GM19372 (cell line): ENCODE measurements around the gene ABTB1.
"Not testable (repeated sequence)": the region's sequence is repeated elsewhere in the genome, so short reads cannot be mapped to it uniquely, and the experiment has no call there.

ENCODE experiments used
- ATAC-seq: cut with Tn5 transposase; IDR thresholded peaks from one replicate; pipeline ENCODE4 v1.9.1; 2021; ENCODE audit warnings: mild to moderate bottlenecking, low read depth, moderate library complexity; ENCODE audit not compliant: unreplicated experiment

Gene ABTB1

DNA sequence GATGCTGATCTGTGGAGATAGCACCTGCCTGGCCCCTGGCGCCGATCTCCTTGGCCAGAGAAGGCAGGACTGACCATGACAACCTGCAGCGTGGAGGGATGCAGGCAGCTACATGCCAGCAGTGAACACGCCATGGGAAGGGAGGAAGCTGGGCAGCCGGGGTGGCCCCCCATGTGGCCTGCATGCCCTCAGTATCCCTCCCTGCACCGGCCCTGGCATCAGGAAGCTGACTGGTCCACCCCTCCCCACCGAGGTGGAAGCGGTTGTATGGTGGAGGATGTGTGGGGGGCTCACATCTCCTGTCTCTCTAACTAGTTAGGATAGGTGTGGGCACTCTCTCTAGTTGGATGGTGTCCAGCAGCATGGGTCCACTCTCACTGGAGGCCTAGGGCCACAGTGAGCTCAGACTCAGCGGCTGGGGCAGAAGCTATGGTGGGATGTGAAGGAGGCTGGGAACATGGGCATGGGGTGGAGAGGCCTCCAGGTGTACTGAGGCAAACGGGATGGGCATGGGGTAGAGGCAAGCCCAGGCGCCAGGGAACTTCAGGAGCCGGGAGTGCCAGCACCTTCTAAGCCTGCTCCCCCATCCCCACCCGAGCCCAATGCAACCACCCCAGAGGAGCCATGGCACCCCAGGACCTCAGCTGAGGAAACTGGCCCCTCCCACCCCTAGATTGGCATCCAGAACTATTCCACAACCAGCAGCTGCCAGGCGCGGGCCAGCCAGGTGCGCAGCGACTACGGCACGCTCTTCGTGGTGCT is 1.8 kb upstream of the ABTB1 start:
- ATAC-seq: no peak

DNA sequence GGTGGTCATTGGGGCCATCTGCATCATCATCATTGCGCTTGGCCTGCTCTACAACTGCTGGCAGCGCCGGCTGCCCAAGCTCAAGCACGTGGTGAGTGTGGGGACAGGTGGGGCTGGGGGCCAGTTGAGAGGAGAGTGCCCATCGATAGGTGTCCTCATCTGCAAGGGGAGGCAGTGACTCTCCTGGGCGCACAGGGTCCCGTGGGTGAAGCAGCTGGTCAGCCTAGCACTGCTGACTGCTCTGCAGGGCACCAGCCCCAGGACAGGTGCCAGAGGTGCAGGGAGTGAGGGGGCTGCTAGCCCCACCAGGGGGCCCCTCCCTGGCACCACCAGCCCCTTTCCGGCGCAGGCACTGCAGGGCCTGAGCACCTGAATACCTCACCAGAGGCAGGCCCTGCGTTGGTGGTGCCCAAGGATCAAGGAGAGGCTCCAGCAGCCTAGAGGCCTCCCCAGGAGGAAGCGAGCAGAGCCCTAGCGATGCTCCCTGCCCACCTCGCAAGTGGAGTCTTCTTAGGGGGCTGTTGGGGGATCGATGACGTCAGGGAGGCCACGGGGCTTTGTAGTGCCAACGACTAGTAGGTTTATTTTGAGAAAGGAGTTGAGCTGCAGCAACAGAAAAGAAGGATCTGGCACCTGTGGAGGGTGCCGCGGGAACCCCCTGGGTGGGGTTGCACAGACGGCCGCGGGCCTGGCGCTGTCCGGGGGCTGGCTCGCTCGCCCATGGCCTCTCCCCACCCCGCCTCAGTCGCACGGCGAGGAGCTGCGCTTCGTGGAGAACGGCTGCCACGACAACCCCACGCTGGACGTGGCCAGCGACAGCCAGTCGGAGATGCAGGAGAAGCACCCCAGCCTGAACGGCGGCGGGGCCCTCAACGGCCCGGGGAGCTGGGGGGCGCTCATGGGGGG is 976 bp upstream of the ABTB1 start:
- ATAC-seq: peak; percentile 16

DNA sequence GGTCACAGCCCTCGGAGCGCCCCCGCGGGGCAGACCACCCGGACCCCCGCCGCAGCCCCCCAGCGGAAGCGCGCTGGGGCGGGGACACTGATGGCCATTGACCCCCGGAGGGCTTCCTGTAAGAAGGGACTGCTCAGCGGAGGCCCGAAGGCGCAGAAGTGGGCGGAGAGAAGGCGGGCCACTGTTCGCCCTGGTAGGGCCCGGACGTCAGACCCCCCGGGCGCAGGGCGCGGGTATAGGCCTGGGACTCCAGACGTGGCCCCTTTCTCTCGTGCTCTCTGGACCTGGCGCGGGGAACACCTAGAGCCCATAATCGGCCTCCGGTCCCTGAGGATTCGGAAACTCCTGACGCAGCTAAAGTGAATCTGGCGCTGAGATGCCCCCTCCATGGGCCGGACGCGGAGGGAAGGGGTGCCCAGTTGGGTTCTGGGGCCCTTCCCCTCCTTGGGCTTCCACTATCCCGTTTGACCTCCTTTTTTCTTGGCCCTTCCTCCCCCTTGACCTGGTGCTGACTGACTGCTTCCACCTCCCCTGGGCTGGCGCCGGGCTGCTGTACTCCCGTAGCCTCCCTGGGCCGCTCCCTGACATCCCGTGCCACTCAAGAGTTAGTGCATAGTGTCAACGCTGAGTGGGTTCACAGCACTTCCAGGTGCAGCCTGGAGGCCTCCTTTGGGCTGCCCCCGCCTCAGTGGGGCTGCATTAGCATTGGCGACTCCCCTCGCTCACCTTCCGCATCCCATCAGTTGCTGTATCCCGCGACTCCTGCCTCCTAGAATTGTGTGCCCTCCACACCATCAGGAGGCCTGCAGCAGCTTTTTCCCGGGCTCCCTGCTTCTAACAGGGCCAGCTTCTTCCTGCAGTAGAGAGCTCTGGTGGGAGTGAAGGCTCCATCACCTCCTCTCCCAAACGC is 694 bp downstream of the ABTB1 start:
- ATAC-seq: peak; percentile 30

DNA sequence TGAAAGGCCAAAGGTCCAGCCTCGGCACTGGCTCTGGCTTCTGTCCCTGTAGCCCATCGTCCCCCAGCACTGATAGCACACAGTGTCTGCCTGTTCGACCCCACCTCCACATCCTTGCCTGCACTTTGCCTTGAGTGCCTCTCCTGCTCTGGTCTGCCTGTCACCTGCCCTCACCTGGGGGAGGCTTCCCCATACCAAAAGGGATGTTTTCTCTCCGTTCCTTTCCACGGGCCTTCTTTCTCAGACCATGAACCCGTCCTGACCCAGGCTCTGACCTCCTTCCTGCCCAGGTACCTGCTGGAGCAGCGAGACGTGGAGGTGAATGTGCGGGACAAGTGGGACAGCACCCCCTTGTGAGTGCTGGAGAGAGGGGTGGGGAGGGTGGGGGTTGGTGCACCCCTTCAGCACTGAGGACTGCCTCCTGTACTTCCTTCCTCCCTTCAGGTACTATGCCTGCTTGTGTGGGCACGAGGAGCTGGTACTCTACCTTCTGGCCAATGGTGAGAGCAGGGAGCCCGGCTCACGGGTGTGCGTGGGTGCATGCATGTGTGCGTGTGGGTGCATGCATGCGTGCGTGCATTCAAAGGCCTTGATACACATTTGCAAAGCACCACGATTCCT is 1.5 kb downstream of the ABTB1 start:
- no peak for ATAC-seq

DNA sequence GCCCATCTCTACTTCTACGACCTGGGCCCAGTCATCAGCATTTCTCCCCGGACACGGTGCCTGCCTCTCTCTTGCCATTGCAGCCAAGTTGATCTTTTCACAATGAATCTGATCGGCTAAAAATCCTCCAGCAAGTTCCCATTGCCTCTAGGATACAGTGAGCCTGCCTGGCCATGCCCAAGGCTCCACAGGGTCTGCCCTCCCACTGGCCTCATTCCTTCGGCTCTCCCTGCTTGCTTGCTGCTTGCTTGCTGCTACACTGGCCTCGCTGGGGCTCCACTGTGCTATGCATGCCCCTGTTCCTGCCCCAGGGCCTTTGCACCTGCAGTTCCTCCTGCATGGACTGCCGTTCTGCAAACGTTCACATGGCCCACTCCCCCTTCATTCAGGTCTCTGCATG is 2.0 kb downstream of the ABTB1 start:
- ATAC-seq: no peak

DNA sequence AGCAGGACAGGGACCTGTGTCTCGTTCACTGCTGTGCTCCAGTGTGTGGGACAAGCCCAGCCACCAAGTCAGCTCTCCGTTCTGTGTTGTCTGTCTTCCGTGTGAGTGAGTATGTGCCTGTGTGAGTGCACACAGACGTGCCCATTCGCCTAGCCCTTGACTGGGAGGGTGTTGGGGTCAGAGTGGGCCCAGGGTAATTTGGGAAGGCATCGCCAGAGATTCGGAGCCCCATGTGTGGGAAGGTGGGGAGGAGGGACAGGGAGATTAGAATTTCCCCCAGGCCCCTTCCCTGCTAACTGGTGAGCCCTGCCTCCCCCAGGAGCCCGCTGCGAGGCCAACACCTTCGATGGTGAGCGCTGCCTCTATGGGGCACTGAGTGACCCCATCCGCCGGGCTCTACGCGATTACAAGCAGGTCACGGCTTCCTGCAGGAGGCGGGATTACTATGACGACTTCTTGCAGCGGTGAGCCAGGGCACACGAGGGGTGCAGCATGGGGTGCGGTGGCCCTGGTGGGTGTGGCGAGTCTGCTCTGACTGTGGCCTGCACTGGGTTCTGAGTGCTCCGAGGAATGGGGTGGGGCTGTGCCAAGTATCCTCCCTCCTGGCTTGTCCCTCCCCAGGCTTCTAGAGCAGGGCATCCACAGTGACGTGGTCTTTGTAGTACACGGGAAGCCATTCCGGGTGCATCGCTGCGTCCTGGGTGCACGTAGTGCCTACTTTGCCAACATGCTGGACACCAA is 3.1 kb downstream of the ABTB1 start:
- no peak for ATAC-seq

DNA sequence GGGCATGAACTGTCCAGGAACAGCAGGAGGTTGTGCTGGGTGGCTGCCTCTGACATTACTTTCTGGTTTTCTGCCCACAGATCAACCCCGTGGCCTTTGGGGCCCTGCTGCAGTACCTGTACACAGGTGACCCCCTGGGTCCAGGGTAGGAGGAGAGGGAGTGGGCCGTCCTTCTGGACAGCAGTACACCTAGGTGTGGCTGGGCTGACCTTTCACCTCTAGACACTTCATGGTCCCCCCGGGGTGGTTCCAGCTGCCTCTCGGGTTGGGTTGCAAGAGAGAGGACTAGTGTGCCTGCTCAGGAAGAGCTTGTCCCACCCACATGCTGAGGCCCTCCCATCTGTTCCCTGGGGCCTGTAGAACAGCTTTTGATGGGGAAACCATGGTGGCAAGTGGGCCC is 3.7 kb downstream of the ABTB1 start:
- ATAC-seq: no peak

DNA sequence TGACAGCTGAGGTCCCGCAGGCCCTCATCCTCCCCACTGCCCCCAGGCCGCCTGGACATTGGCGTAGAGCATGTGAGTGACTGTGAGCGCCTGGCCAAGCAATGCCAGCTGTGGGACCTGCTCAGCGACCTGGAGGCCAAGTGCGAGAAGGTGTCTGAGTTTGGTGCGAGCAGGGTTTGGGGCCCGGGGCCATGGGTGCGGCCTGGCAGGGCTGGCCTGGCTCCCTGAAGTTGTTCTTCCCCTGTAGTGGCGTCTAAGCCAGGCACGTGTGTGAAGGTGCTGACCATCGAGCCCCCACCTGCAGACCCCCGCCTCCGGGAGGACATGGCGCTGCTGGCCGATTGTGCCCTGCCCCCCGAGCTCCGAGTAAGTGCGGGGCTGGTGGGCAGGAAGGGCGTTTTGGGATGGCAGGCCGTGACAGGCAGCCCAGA is 4.2 kb downstream of the ABTB1 start:
- no peak for ATAC-seq

DNA sequence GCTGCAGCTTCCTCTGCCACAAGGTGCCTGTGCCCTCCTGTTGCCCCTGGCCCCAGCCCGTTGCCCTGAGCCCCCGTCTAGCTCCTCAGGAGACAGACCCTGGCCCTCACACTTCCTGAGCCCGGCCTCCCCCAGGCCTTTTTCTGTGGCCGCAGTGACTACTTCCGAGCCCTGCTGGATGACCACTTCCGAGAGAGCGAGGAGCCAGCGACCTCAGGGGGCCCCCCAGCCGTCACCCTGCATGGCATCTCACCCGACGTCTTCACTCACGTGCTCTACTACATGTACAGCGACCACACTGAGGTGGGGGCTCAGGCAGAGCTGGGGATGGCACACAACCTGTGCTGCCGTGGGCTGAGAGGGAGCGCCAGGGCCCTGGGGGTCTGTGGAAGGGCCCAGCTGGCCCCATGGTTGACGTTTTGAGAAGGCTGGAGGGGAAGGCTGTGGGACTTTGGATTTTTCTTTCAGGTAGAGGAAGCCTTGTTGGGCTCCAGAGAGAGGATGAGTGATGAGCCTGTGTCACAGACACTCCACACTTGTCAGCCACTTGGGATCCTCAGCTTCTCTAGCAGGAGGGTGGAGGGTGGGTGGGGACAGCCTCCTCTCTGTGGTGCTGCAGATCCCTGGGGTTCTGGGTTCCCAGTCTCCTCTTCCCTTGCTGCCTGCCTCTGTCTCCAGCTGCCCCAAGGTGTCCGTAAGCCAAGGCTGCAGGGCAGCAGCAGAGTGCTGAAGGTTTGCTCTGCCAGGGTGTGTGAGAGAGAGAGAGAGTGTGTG is 5.0 kb downstream of the ABTB1 start:
- ATAC-seq: no peak

DNA sequence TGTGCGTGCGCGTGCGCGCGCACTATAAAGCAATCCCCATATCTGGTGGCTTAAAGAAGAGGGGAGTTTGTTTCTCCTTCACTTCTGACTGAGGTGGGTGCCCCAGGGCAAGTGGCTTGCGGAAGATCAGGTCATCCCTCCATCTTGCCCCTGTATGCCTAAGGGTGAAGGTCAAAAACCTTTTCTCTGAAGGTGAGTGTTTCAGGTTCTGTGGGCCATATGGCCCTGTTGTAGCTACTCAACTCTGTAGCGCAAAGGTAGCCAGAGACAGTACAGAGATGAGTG is 5.5 kb downstream of the ABTB1 start:
- no peak for ATAC-seq

DNA sequence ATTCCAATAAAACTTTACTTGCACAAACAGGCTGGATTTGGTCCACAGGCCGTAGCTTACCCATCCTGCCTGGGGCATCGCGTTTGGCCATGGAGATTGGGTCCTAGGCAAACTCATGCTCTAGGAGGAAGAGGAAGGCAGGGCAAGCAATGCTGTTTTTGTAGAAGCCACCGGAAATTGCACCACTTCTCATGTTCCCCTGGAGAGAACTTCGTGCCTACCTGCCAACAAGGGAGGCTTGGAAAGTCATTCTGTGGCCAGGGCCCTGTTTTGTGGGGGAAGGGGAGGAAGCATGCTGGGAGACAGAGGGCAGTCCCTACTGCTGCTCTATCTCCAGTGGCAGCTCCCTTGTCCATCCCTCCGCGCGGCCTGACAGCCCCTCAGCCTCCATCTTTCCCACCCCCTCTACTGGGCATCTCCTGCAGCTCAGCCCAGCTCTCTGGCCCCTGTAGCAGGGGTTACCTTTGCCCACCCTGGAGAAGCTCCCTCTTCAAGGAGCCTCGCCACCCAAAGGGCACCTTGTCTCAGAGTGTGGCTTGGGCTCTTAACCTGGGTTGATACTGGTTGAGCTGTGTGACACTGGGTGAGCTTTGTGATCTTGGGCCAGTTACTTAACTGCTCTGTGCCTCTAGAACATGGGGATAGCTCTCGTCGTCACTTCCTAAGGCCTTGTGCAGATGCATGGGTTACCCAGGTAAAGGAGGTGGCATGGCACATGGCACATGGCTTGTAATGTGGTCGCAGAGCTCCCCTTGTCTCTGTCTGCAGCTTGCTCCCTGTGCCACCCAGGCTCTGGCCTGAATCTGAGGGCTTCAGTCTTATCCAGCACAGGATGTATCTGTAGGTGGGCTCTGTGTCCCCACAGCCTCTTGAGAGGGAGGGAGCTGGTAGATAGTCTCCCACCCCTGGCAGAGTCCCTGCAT is 6.1 kb downstream of the ABTB1 start:
- ATAC-seq: no peak

DNA sequence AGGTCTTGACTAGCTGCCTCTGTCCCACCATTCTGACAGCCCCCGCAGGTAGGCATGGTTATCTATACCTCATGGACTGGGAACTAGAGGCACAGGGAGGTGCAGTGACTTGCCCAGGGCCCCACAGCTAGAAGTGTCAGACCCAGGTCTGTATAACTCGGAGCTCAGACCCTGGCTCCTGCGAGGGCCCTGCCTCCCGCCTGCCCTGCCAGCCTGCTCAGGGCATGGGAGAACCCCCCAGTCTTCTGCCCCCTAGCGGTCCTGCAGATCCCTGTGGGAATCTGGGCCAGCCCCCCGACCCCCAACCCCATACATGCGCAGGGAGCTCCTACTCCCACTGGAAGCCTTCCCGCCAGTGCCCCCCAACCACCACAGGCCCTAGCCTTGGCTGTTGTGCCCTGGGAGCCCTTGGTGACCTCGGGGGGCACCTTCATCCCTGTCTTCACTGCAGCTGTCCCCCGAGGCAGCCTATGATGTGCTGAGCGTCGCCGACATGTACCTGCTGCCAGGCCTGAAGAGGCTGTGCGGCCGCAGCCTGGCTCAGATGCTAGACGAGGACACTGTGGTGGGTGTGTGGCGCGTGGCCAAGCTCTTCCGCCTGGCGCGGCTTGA is 6.9 kb downstream of the ABTB1 start:
- no peak for ATAC-seq

DNA sequence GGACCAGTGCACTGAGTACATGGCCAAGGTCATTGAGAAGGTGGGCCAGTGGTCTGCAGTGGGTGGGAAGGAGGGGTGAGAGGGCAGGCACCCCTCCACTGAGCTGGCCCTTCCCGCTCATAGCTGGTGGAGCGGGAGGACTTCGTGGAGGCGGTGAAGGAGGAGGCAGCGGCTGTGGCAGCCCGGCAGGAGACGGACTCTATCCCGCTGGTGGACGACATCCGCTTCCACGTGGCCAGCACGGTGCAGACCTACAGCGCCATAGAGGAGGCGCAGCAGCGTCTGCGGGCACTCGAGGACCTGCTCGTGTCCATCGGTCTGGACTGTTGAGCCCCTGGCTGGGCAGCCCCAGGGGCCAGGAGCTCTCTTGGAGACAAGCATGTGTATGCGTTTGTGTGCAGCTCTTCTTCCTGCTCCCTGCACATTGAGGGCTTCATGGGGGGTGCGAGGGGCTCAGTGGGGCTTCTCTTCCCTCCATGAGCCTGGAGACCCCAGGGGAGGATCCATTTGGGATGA is 7.5 kb downstream of the ABTB1 start:
- ATAC-seq: no peak

DNA sequence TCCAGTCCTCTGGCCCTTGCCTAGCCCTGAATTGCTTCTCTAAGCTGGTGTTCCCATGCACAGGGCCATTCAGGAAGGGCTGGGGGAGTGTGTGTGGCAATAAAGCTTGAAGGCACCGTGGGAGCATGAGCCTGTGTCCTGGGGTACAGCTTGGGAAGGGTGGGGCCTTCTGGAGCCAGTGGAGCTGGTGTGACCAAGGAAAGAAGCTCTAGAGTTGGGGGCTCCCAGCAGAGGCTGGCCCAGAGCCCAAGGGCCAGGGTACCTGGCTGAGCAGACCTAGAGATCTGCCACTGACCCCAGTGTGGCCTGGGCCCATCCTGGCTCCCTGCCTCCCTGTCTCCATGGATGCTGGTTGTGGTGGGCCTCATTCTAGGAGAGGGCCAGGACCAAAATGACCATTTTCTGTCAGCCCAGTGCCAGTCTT is 8.1 kb downstream of the ABTB1 start:
- ATAC-seq: no peak

DNA sequence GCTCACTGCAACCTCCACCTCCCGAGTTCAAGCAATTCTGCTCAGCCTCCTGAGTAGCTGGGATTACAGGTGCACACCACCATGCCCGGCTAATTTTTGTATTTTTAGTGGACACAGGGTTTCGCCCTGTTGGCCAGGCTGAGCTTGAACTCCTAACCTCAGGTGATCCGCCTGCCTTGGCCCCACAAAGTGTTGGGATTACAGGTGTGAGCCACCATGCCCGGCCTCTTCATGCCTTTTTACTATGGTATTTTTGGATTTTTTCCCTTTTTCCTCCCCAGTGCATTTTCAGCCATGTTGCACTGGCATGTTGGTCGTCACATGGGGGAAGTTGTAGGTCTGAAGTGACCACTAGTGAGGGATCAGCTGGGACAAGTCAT is 9.4 kb downstream of the ABTB1 start:
- not testable (repeated sequence) for ATAC-seq

DNA sequence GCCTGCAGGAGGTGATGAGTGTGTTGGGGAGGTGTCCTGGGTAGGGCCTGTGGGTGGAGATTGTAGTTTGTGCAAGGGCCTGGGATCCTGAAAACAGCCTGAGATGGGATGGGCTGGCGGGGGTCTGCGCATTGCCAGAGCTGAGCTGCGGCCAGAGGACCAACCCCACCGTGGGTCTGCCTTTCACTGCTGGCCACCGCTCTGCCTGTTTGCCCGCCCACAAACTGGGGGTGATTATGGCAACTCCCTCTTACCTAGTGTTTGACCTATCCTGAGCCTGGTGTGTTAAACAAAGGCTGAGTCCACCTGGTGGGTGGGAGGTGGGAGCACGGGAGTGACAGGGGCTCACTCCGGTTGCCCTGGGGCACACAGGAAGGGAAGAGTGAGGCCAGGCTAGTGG is 9.8 kb downstream of the ABTB1 start:
- ATAC-seq: no peak
